PFSK-1 (cell line): ENCODE data around the gene PTPRQ.

ENCODE experiments used
- FOXP2 ChIP-seq: optimal IDR thresholded peaks from 2 replicates; pipeline ENCODE3; 2011; ENCODE audit warnings: borderline replicate concordance, control low read depth, inconsistent platforms; ENCODE audit not compliant: insufficient read depth; ENCODE audit errors: extremely low read length, extremely low read depth
- POLR2AphosphoS5 ChIP-seq: IDR thresholded peaks from 2 replicates; pipeline ENCODE4 v1.6.1; 2012; ENCODE audit warnings: low read depth, mild to moderate bottlenecking, control low read depth, low read length, moderate library complexity
- TAF1 ChIP-seq: IDR thresholded peaks from 2 replicates; pipeline ENCODE4 v1.6.1; 2012; ENCODE audit warnings: low read length, control low read depth, borderline replicate concordance; ENCODE audit not compliant: insufficient read depth
- TF ChIP-seq, protein P1 (sequence below), 2 experiments: IDR thresholded peaks; 2 replicates each; pipeline versions ENCODE4 v1.6.1 to v1.8.0; 2011 to 2012; ENCODE audit warnings: low read depth in 2 of 2, low read length in 2 of 2, control low read depth in 1 of 2, inconsistent platforms in 1 of 2, mild to moderate bottlenecking in 1 of 2, moderate library complexity in 1 of 2; ENCODE audit not compliant: insufficient read depth in 1 of 2

GRCh38 chr12:80400571-80400991 is 43.5 kb upstream of the PTPRQ start:
- TF ChIP-seq POLR2AphosphoS5, result no peak
- TF ChIP-seq, protein P1, sequence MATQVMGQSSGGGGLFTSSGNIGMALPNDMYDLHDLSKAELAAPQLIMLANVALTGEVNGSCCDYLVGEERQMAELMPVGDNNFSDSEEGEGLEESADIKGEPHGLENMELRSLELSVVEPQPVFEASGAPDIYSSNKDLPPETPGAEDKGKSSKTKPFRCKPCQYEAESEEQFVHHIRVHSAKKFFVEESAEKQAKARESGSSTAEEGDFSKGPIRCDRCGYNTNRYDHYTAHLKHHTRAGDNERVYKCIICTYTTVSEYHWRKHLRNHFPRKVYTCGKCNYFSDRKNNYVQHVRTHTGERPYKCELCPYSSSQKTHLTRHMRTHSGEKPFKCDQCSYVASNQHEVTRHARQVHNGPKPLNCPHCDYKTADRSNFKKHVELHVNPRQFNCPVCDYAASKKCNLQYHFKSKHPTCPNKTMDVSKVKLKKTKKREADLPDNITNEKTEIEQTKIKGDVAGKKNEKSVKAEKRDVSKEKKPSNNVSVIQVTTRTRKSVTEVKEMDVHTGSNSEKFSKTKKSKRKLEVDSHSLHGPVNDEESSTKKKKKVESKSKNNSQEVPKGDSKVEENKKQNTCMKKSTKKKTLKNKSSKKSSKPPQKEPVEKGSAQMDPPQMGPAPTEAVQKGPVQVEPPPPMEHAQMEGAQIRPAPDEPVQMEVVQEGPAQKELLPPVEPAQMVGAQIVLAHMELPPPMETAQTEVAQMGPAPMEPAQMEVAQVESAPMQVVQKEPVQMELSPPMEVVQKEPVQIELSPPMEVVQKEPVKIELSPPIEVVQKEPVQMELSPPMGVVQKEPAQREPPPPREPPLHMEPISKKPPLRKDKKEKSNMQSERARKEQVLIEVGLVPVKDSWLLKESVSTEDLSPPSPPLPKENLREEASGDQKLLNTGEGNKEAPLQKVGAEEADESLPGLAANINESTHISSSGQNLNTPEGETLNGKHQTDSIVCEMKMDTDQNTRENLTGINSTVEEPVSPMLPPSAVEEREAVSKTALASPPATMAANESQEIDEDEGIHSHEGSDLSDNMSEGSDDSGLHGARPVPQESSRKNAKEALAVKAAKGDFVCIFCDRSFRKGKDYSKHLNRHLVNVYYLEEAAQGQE (IDR thresholded peaks at IDR 0.05; ENCODE audit: insufficient read depth in 1 of 2, low read depth in 2 of 2, low read length in 2 of 2), result no peak
- no peak for TF ChIP-seq FOXP2
- no peak for TF ChIP-seq TAF1
